NT2/D1 (cell line): ENCODE results near the gene AOX1.

Source experiments
- SUZ12 ChIP-seq: IDR thresholded peaks from 2 replicates; pipeline ENCODE4 v1.6.1; 2011; ENCODE audit not compliant: insufficient read length, insufficient read depth; ENCODE audit errors: extremely low read depth
- YY1 ChIP-seq: IDR thresholded peaks from 2 replicates; pipeline ENCODE4 v1.6.1; 2011; ENCODE audit not compliant: insufficient read length, insufficient read depth
- ZNF274 ChIP-seq: IDR thresholded peaks from 2 replicates; pipeline ENCODE4 v1.6.1; 2011; ENCODE audit warnings: mild to moderate bottlenecking, low read depth, low read length

- TF ChIP-seq ZNF274, result no peak
- TF ChIP-seq YY1, result no peak
- no peak for TF ChIP-seq SUZ12
These were observed 45.0 kb upstream of the AOX1 start for GRCh38 chr2:200540793-200541192.
